Smooth muscle cell (in vitro differentiated cells): ENCODE measurements around the gene MARCHF9. TPM values are rescaled to one million over a fixed set of nuclear protein-coding genes. Genes with fewer than 3 reads are reported as not detected.

ENCODE experiments used
- DNase-seq: peaks from one replicate; lab custom pipeline; 2025; ENCODE audit not compliant: unreplicated experiment; lab: John Stamatoyannopoulos, UW
- H2AFZ ChIP-seq: fragments of 200-600 bp; sonication (generic); 2 replicates; pipeline ENCODE4 v1.6.0; 2016; ENCODE audit warnings: antibody characterized with exemption, low read depth, mild to moderate bottlenecking
- H3F3A ChIP-seq: fragments of 200-600 bp; sonication (generic); 2 replicates; pipeline ENCODE4 v1.6.0; 2017; ENCODE audit warnings: antibody characterized with exemption, low read depth
- H3K27ac ChIP-seq: fragments of 200-600 bp; sonication (generic); 2 replicates; pipeline ENCODE4 v1.5.1; 2016; ENCODE audit warnings: low read depth, mild to moderate bottlenecking
- H3K27me3 ChIP-seq: fragments of 200-600 bp; sonication (generic); 2 replicates; pipeline ENCODE4 v1.6.1; 2016; ENCODE audit warnings: low read depth, mild to moderate bottlenecking
- H3K36me3 ChIP-seq: fragments of 200-600 bp; sonication (generic); 2 replicates; pipeline ENCODE4 v1.5.1; 2016; ENCODE audit warnings: low read depth
- H3K4me1 ChIP-seq: fragments of 200-600 bp; sonication (generic); 2 replicates; pipeline ENCODE4 v1.5.1; 2016; ENCODE audit warnings: low read depth
- H3K4me2 ChIP-seq: fragments of 200-600 bp; sonication (generic); 2 replicates; pipeline ENCODE4 v1.6.0; 2016; ENCODE audit warnings: mild to moderate bottlenecking
- H3K4me3 ChIP-seq: fragments of 200-600 bp; sonication (generic); 2 replicates; pipeline ENCODE4 v1.5.1; 2016; ENCODE audit warnings: mild to moderate bottlenecking
- H3K79me2 ChIP-seq: fragments of 200-600 bp; sonication (generic); 2 replicates; pipeline ENCODE4 v1.6.0; 2016; ENCODE audit warnings: low read depth, mild to moderate bottlenecking
- H3K9ac ChIP-seq: fragments of 200-600 bp; sonication (generic); 2 replicates; pipeline ENCODE4 v1.6.0; 2016; ENCODE audit warnings: low read depth
- H3K9me3 ChIP-seq: fragments of 200-600 bp; sonication (generic); replicated peaks from 2 replicates; pipeline ENCODE4 v1.5.1; 2016; ENCODE audit warnings: low read depth
- H4K20me1 ChIP-seq: fragments of 200-600 bp; sonication (generic); 2 replicates; pipeline ENCODE4 v1.6.0; 2016; ENCODE audit warnings: low read depth
- WGBS: methylation state at CpG from one replicate; pipeline ENCODE4 v1.1.7; 2016; ENCODE audit warnings: low lambda C conversion rate; 5-methylcytosine and 5-hydroxymethylcytosine counted together
- polyA plus RNA-seq: library from polyadenylated mRNA; unstranded; fragments of >200 nt; fragmentation: Nextera tagmentation; extraction: Ambion mirVana; gene quantifications from 2 replicates; pipeline ENCODE4 v1.2.1, GENCODE V29; 2016
- total RNA-seq: library from RNA; depleted of rRNA; stranded (reverse); fragments of >200 nt; gene quantifications from 2 replicates; pipeline ENCODE4 v1.2.3, GENCODE V29; 2014
- TF ChIP-seq, protein P1 (sequence below): fragments of 200-600 bp; sonication (generic); IDR thresholded peaks from 2 replicates; pipeline ENCODE4 v1.5.1; 2017; ENCODE audit warnings: borderline replicate concordance, mild to moderate bottlenecking, antibody characterized with exemption; ENCODE audit not compliant: insufficient read depth, poor library complexity, severe bottlenecking

The MARCHF9 gene
- total and polyA plus RNA-seq, 2 experiments from 2014 or later = 3.7 to 8.6 TPM

DNA sequence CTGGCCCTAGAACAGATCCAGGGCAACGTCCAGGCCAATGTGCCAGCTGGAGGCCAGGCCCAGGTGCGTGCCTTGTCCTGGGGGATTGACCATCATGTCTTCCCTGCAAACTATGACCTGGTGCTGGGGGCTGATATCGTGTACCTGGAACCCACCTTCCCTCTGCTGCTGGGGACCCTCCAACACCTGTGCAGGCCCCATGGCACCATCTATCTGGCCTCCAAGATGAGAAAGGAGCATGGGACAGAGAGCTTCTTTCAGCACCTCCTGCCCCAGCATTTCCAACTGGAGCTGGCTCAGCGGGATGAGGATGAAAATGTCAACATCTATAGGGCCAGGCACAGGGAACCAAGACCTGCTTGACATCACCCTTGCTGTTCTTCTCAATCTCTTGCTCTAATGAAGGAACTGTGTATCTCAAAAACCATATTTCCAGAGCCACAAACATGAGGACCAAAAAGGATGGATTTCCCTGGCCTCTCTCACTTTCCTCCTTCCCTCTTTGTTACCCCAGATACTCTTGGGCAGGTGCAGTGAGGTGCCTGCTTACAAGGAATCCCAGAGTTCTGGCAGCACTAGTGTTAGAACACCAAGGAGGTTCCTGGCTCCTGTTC lies 25.5 kb downstream of the MARCHF9 start:
- 92% methylated on average over 4 of the region's 4 CpGs for WGBS
- DNase-seq = no peak
- no peaks in the 10 kb centered on the region for H3K36me3 ChIP-seq
- no peaks in the 10 kb centered on the region for H3K27me3 ChIP-seq
- H3K4me2 ChIP-seq = no peak overlapping the region
- H3K4me1 ChIP-seq = peaks cover 8% of the 10 kb centered on the region
- H4K20me1 ChIP-seq = no peaks in the 10 kb centered on the region
- H3F3A ChIP-seq = no peaks in the 10 kb centered on the region
- TF ChIP-seq, protein P1, sequence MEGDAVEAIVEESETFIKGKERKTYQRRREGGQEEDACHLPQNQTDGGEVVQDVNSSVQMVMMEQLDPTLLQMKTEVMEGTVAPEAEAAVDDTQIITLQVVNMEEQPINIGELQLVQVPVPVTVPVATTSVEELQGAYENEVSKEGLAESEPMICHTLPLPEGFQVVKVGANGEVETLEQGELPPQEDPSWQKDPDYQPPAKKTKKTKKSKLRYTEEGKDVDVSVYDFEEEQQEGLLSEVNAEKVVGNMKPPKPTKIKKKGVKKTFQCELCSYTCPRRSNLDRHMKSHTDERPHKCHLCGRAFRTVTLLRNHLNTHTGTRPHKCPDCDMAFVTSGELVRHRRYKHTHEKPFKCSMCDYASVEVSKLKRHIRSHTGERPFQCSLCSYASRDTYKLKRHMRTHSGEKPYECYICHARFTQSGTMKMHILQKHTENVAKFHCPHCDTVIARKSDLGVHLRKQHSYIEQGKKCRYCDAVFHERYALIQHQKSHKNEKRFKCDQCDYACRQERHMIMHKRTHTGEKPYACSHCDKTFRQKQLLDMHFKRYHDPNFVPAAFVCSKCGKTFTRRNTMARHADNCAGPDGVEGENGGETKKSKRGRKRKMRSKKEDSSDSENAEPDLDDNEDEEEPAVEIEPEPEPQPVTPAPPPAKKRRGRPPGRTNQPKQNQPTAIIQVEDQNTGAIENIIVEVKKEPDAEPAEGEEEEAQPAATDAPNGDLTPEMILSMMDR = no peak
- no peak overlapping the region for H3K9ac ChIP-seq
- H3K79me2 ChIP-seq = peaks cover 19% of the 10 kb centered on the region
- no peak overlapping the region for H2AFZ ChIP-seq
- no peaks in the 10 kb centered on the region for H3K9me3 ChIP-seq
- H3K27ac ChIP-seq = no peak overlapping the region
- H3K4me3 ChIP-seq = no peak overlapping the region

DNA sequence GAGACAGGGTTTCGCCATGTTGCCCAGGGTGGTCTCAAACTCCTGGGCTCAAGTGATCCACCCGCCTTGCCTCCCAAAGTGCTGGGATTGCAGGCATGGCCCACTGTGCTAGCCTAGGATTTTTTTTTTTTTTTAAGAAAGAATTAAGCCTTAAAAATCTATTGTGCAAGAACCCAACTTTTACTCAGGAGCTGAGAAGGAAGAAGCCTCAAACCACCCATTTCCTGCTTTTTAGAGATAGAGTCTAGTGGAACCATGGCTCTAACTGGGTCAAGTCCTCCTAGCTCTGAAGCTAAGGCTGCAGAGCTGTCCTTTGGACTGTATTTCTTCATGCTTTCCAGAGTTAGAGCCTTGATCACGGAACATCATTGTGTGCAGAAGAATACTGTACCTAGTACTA lies 26.3 kb downstream of the MARCHF9 start:
- Histone ChIP-seq H3K79me2 (peaks cover 19% of the 10 kb centered on the region), H2AFZ (no peak overlapping the region), H3K27me3 (no peaks in the 10 kb centered on the region), H3K4me2 (no peak overlapping the region), H3K9ac (no peak overlapping the region), H3F3A (no peaks in the 10 kb centered on the region), H3K4me3 (no peak overlapping the region), H3K36me3 (peaks cover 4% of the 10 kb centered on the region), H4K20me1 (no peaks in the 10 kb centered on the region), H3K4me1 (peaks cover 8% of the 10 kb centered on the region), H3K27ac (no peak overlapping the region), H3K9me3 (no peaks in the 10 kb centered on the region)
- TF ChIP-seq, protein P1 = no peak
- 96% methylated on average over 3 of the region's 3 CpGs for WGBS
- DNase-seq = no peak

DNA sequence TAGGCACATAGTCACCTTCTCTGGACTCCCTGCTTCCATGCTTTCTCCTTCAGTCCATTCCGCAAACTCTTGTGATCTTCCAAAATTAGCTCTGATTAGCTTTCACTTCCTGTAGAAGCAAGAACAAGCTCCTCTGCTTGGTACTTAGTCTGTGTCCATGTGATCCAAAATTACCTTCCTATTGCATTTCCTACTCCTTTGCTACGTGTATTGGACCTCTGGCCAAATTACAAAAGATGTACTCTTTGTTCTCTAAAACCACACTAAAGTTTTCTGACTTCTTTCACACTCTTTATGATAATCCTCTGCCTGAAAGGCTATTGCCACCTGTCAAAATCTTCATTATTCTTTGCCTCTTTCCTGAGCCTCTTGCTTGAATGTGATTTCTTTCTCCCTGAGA lies 26.9 kb downstream of the MARCHF9 start:
- TF ChIP-seq, protein P1 = no peak
- peaks cover 8% of the 10 kb centered on the region for H3K36me3 ChIP-seq
- H3K4me1 ChIP-seq = peaks cover 8% of the 10 kb centered on the region
- H3K27me3 ChIP-seq = no peaks in the 10 kb centered on the region
- no peak overlapping the region for H3K9ac ChIP-seq
- H2AFZ ChIP-seq = no peak overlapping the region
- DNase-seq = no peak
- no peak overlapping the region for H3K4me2 ChIP-seq
- H4K20me1 ChIP-seq = no peaks in the 10 kb centered on the region
- H3K79me2 ChIP-seq = peaks cover 19% of the 10 kb centered on the region
- no peak overlapping the region for H3K4me3 ChIP-seq
- WGBS = 70% methylated on average over 2 of the region's 2 CpGs
- no peak overlapping the region for H3K27ac ChIP-seq
- no peaks in the 10 kb centered on the region for H3F3A ChIP-seq
- no peaks in the 10 kb centered on the region for H3K9me3 ChIP-seq

DNA sequence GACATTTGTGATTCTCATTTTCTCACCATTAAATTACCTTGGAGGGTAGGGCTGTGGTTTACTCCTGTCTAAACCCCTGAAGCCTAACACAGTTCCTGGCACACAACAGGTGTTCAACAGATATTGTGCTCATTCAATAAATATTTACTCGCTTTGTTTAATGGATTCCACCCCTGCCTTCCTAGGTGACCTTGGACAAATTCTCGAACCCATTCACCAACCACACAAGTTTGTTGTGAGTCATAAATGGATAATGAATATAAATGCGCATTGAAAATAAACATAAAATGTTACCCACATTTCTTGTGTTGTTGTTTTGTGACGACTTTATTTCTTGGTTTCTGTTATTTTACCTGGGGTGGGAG lies 27.3 kb downstream of the MARCHF9 start:
- no peaks in the 10 kb centered on the region for H3K27me3 ChIP-seq
- H4K20me1 ChIP-seq = no peaks in the 10 kb centered on the region
- 31% methylated on average over 4 of the region's 4 CpGs for WGBS
- no peak for DNase-seq
- H3K36me3 ChIP-seq = peaks cover 8% of the 10 kb centered on the region
- H2AFZ ChIP-seq = no peak overlapping the region
- H3K4me3 ChIP-seq = peak overlapping the region; percentile 87
- H3K9me3 ChIP-seq = no peaks in the 10 kb centered on the region
- H3K4me1 ChIP-seq = peaks cover 8% of the 10 kb centered on the region
- no peaks in the 10 kb centered on the region for H3F3A ChIP-seq
- H3K27ac ChIP-seq = no peak overlapping the region
- peaks cover 19% of the 10 kb centered on the region for H3K79me2 ChIP-seq
- H3K9ac ChIP-seq = no peak overlapping the region
- no peak overlapping the region for H3K4me2 ChIP-seq
- TF ChIP-seq, protein P1 = no peak
